GM12873 (cell line): Measurements from ENCODE around the gene F2.

Experiments
- TF ChIP-seq, protein P1 (sequence below): IDR thresholded peaks from 2 replicates; pipeline ENCODE4 v1.5.1; 2012; ENCODE audit warnings: low read depth, mild to moderate bottlenecking, moderate library complexity, low read length, control low read depth; ENCODE audit not compliant: insufficient read depth; ENCODE audit errors: missing control alignments

F2 gene

DNA sequence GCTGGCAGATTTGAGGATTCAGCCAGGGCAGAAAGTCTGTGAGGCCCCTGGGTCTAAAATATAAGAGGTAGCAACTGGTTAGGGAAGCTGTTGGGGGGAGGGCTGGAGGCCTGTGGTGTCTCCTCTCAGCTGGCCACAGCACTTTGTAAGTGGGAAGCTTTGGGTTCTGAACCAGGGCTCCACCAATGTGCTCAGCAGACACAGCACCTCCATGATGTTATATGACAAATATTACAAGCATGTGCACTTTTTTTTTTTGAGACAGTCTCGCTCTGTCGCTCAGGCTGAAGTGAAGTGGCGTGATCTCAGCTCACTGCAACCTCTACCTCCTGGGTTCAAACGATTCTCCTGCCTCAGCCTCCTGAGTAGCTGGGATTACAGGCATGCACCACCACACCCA lies 26.6 kb upstream of the F2 start:
- TF ChIP-seq, protein P1, sequence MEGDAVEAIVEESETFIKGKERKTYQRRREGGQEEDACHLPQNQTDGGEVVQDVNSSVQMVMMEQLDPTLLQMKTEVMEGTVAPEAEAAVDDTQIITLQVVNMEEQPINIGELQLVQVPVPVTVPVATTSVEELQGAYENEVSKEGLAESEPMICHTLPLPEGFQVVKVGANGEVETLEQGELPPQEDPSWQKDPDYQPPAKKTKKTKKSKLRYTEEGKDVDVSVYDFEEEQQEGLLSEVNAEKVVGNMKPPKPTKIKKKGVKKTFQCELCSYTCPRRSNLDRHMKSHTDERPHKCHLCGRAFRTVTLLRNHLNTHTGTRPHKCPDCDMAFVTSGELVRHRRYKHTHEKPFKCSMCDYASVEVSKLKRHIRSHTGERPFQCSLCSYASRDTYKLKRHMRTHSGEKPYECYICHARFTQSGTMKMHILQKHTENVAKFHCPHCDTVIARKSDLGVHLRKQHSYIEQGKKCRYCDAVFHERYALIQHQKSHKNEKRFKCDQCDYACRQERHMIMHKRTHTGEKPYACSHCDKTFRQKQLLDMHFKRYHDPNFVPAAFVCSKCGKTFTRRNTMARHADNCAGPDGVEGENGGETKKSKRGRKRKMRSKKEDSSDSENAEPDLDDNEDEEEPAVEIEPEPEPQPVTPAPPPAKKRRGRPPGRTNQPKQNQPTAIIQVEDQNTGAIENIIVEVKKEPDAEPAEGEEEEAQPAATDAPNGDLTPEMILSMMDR, result no peak

DNA sequence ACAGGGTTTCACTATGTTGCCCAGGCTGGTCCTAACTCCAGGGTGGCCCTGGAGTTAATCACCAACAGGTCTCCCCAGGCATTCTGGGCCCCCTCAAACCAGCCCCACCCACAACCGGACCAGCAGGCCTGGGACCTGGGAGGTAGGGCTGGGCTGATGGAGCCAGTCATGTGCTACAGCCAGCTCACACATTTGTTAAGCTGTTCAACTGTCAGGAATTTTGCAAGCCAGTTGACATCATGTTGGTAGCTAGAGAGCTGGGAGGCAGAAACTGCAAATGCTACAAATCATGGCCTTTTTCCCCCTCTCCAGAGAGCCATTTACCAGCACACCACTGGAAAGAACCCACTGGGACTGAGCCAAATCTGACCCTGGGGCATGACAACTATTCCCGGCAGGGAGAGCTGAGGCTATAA lies 25.4 kb upstream of the F2 start:
- TF ChIP-seq, protein P1, result no peak

DNA sequence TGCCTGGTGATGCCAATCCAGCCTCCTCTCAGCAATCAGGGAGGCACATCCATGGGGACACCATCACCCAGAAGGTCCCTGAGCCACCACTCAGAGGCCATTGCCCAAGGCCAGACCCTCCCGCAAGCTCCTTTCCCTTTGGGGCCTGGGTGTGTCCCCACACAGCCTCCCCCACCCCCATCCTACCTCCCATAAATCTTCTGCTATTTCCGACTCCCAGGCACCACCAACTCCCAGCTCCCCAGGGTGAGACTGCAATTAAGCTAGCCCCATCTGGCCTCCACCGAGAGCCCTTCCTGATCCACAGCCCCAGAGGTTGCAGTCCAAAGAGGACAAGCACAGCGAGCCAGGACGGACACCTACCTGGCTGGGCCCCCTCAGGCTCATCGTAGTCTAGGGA lies 24.9 kb upstream of the F2 start:
- TF ChIP-seq, protein P1, result no peak

DNA sequence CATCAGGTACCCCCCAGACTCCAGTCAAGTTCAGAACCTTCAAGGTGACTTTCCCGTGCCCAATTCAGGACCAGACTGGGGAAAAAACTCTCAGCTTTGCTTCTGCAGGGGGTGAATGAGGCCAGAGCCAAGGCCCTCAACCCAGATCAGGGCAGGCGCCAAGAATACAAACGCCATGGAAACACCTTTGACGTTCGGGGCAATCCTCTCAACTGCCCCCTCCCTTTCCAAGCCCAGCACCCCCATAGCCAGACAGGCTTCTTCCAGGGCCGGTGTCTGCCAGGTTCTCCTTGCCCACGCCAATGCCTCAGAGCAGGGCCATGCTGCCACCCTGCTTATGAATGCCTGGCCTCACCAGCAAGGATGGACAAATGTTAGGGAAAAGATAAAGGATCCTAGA lies 24.4 kb upstream of the F2 start:
- TF ChIP-seq, protein P1, result no peak

DNA sequence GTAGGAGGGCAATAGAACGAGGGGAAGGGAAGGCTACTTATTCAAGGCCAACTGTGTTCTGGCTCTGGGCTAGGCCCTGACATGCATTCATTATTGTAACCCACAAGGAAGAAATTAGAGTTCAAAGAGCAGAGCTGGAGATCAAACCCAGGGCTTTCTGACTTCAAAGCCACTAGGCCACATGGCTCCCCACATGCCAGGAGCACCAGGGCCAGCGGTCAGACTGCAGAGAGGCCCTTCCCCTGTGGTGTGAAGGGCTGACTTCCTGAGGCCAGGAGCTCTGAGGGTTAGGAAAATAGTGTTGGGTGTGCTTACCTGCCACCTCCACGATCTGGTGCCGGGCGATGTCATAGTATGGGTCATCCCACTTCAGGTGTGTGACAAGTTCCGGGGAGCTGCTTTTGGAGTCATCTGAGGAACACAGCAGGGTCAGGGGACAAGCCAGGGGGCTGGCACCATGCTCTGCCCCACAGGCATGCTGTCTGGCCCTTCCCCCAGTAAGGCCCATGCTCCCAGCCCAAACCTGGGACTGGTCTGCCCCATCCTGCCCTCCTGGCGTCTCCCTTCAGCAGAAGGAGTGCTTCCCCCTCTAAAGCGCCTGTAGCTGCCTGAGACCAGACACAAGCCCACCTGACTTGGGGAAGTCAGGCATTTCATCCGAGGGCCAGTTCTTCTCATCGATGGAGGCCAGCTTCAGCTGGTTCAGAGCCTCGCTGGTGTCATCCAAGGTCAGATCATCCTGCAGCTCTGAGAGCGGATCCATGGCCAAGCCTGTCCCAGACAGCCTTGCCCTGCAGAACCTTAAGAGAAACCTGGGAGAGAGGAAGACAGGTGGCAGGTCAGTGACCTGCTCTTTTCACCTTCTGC lies 23.4 kb upstream of the F2 start:
- TF ChIP-seq, protein P1, result no peak

DNA sequence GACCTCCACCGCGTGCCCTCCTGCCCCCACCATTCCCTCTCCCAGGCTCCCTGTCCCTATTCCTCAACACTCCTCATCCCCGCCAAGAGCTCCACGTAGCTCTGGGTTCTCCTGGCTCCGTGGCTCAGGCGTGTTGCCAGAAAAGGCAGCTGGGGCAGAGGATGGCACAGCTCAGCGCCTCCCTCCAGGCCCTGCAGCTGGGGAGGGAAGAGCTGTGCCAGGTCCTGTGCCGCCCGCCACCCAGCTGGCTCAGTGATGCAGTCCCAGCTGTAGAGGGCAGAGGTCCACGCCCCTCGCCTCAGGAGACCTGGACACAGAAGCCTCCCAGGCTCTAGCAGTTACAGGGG lies 22.8 kb upstream of the F2 start:
- TF ChIP-seq, protein P1, result no peak

DNA sequence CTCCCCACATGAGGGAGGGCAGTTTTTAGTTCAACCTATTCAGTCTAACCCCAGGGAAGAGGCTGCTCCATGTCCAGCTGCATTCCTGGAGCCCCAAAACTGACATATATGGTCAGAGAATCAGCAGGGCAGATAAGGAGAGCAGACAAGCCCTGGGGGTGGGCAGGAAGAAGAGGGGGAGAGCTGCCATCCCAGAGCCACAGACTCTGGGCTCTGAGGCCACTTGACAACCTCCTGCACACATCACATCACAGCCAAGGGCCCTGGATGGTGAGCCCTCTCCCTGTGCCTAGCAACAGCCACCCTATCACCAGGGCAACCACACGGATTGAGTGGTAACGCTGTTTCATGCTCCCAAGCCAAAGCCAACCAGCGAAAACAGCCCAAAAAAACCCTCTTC lies 21.7 kb upstream of the F2 start:
- TF ChIP-seq, protein P1, result no peak
